GM21723 (cell line): ENCODE results near the gene PRUNE2.
A peak's percentile ranks its signal among the peaks of the same experiment; 100 is the strongest.
"Not testable (repeated sequence)": the region's sequence is repeated elsewhere in the genome, so short reads cannot be mapped to it uniquely, and the experiment has no call there.

ENCODE experiments used
- ATAC-seq: cut with Tn5 transposase; IDR thresholded peaks from one replicate; pipeline ENCODE4 v1.9.1; 2021; ENCODE audit warnings: mild to moderate bottlenecking, moderate library complexity; ENCODE audit not compliant: unreplicated experiment

The PRUNE2 gene

DNA sequence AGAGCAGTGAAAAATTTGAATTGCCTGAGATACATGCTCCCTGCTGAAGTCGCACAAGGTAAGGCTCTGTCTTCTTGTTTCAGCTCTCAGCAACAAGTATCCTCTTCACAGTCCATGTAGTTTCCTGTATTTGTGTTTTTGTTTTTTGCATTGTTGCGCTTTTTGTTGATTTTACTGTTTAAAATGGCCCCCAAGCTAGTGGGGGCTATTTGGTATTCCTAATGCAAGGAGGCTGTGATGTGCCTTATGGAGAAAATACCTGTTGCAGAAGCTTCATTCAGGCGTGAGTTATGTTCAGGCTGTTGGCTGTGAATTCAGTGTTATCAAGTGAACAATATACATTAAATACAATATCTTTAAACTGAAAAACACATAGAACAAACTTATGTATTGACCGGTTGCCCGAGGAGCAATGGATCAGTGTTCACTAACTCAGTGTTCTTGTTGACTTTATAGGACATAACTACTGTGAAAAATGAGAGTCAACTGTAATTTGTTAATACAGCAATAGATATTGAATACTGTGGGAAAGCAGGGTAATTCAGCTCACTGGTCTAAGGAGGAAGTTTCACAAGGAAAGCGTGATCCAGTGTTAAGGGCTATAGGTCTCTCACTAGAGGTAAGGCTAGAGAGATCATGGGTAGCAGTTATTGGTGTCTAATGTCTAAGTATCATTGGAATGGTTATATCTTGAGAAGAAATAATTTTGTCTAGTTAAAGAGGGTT is 296.5 kb downstream of the PRUNE2 start:
- ATAC-seq, result no peak

DNA sequence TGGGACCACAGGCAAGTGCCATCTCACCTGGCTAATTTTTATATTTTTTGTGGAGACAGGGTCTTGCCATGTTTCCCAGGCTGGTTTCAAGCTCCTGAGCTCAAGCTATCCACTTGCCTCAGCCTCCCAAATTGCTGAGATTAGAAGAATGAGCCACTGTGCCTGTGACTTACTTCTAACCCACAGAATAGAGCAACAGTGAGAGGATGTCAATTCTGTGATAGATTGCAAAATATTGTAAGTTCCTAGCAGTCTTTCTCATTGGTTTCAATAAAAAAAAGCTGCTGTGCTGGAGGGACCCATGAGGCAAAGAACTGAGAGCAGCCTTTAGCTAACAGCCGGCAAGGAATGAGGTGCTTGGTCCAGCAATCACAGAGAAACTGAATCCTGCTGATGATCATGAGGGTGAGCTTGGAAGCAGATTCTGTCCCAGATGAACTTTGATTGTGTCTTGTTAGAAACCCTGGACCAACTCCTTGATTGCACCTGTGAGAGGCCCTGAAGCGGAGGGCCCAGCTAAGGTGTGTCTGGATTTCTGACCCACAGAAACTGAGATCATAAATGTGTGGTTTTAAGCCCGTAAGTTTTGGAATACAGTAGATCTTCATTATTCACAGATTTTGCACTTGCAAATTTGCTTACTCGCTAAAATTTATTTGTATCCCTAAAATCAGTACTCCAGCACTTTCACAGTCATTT is 297.2 kb downstream of the PRUNE2 start:
- no peak for ATAC-seq

DNA sequence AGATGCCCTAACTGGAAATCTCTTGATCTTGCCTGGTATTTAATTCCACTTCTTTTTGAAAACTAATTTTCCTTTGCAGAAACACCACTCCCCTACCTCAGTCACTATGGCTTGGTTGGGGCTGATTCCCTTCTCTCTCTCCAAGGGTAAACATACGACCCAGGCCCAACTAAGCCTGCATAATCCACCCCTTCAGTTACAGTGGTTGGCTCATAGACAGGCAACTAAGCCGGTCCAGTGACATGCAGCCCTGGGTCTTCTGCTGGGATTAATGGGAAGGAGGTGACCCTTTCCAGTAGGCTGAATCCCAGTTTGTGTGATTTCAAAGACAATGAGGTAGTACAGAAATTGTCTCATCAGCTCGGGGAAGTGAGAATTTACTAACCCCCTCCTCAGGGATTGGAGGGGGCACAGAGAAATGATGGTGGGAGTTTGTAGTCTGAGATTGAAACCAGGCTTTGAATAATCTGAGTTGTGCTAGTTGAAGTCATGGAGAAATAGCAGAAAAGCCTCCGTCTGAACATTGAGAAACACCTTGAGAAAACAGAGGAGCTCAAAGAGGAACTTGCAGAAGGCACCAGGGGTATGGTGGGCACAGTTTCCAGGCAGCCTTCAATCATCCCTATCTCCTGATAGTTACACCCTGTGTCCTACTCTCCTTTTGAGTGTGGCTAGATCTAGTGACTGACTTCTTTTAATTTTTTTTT is 298.0 kb downstream of the PRUNE2 start:
- no peak for ATAC-seq

DNA sequence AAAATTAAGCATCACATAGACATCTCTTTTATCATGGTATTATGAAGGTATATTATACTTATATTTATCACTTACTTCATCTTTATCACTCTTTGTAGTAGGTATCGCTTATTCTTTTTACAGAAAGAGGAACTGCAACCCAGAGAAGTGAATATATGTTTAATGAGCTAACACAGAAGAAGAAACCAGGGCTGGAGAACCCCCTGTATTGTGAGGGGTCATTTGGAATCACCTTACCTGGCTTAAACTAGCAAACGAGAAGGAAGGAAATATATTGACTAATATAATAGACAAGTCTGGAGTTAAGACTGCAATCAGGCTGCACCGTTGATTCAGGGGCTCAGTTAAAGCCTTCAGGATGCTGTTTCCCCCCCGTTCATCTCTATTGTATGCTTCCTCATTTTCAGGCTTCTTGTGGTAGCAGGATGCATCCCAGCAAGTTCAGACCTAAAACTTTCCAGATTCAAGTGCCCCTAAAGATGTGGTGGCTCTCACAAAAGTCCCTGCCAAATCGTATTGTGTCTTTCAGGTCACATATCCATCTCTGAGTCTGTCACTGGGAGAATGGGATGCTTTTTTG is 300.5 kb downstream of the PRUNE2 start:
- ATAC-seq, result peak; percentile 98

DNA sequence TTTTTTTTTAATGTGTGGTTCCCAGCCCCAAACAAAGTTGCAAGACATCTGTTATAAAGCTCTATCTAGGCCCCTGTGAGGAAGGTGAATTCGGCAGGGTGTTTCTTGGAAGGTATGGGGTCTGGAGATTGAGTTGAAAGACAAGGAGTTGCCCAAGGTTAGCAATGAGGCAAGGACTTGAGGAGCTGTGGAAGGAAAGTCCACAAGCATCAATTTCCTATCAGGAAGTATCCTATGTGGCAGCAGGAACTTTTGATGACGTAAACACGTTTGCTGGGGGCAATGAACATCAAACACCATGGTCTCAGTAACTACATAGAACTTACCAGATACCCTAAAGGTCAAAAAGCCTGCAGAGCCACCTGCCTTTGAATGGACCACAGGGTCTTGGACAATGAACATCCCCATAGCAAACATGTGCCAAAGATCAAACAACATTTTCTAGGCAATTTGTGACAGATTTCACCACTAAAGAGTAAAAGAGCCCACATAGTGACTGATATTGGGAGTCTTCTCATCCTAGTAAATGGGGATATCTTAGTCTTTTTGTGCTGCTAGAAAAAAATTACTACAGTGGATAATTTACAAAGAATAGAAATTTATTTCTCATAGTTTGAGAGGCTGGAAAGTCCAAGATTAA is 301.9 kb downstream of the PRUNE2 start:
- ATAC-seq, result no peak

DNA sequence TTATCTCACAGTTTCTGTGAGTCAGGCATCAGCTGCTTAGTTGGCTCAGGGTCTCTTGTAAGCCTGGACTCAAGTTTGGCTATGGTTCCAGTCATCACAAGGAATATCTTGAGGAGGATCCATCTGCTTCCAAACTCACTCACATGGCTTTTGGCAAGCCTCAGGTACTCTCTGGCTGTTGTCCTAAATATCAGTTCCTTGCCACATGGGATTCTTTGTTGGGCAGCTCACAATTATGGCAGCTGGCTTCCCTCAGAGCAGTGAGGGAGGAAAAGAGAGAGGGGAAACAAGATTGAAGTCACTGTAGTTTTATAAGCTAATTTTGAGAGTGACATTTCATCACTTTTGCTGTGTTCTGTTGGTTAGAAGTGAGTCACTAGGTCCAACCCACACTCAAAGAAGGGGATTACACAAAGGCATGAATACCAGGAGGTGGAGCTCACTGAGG is 302.4 kb downstream of the PRUNE2 start:
- no peak for ATAC-seq

DNA sequence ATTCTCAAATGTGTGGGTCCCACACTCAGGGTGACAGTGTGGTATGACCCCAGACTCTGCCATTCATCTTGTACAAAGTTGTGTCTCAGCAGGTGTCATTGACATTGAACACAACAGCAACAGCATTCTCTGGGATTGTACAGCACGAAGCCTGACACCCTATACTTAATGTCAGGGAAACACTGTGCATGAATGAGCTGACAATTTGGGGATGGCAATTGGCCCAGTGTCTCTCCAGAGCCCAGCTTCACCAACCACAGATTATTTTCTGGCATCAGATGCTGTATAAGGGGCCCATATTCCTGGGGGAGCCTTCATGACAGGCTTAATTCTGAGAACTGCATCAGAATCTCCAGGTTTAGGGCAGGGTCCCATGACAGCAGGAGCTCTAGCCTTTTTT is 303.7 kb downstream of the PRUNE2 start:
- ATAC-seq, result no peak

DNA sequence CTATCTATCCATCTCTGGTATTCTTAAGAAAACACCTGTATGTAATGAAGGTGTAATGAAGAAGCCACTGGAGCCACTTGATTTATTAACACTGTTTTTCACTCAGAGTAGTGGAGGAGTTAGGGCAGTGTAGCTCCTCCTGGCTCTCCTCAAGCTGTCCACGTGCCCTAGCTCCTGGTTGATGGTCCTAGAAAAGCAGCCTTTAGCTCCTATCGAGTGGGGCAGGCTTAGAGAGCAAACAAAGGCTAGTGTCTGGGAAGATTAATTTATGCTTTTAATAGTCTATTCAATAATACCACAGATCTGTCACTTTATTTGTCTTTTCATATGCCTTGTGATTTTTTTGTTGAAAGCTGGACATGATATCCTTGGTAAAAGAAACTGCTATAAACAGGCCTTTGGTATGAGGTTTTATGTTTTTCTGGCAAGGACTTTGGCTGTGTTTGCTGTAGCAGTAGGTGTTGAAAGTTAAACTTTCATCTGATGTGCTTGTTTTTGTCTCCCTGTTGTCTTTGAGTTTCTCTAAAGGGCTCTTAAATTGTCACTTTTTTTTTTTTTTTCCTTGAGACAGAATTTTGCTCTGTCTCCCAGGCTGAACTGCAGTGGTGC is 305.8 kb downstream of the PRUNE2 start:
- ATAC-seq, result no peak

DNA sequence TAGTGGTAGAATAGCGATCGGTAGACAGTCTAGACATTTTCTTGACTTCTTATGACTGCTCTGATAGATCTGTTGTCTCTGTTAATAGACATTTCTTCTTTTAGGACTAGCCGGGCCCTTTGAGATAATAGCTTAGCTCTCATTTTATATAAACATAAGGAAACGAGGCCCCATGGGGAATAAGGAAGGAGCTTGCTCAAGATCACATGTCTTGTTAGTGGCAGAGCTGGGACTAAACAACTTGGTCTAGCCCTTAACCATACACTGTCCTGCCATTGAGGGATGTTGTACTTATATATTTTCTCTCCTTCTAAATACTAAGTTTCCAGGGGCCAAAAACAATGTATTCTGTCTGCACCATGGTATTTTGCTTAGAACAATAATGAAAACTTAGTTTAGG is 306.9 kb downstream of the PRUNE2 start:
- ATAC-seq, result no peak

DNA sequence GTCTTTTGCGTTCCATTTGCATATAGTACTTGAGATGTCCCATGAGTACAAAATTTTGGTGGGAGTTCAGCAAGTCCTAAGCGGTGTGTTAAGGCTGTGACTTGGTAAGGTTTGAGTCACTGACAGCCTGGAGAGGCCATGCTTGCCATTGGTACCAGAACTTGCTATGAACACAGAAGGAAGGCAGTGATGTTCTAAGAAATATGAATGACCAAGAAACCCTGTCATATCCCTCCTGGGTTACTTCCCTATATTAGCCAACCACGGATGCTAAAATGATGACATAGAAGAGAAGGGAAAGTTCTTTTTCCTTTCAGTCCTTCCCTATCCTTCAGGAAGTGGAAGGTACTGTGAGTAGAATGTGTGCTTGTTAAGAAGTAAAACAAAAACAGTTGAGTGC is 310.3 kb downstream of the PRUNE2 start:
- ATAC-seq, result no peak

DNA sequence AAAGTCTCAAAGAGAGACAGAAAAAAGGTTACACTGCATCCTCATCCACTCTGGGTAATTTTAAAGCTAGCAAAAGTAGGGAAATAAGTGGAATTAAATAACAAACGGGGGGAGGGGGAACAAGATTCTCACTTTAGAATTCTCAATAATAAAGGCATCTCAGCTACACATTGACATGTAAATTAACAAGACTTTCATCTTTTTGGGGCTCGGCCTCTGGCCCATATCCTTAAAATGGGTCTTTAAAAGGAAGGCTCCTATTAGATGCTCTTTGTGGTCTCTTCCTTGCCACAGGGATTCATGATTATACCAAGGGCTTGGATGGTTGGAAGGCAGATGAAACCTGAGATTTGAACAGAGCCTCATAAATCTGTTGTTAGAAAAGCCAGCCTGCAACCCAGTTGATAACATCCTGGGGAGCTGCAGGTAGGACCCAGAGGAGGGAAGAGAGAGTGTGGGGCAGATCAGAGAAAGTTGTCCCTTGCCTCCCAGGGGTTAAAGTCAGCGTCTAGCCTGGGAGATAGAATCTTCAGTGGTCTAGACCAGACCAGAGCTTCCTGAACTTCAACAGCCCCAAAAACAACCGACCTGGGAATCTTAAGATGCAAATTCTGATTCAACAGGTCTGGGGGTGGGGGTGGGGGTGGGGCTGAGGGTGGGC is 311.0 kb downstream of the PRUNE2 start:
- no peak for ATAC-seq

DNA sequence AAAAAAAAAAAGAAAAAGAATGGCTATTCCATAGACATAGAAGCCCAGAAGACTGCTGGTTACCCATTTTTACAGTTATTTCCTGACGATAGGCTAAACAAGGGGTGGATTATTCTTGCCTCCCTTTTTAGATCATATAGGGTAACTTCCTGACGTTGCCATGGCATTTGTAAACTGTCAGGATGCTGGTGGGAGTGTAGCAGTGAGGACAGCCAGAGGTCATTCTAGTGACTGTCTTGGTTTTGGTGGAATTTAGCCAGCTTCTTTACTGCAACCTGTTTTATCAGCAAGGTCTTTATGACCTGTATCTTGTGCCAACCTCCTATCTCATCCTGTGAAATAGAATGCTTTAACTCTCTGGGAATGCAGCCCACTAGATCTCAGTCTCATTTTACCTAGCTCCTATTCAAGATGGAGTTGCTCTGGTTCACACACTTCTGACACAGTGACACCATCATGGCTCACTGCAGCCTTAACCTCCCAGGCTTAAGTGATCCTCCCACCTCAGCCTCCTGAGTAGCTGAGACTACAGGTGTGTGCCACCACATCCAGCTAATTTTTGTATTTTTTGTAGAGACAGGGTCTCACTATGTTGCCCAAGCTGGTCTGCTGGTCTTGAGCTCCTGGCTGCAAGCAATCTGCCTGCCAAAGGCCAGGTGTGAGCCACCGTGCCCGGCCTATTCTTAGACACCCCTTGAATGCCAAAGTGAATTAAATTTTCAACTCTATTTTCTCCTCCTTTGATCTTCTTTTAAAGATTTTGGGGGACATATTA is 311.8 kb downstream of the PRUNE2 start:
- ATAC-seq, result not testable (repeated sequence)

DNA sequence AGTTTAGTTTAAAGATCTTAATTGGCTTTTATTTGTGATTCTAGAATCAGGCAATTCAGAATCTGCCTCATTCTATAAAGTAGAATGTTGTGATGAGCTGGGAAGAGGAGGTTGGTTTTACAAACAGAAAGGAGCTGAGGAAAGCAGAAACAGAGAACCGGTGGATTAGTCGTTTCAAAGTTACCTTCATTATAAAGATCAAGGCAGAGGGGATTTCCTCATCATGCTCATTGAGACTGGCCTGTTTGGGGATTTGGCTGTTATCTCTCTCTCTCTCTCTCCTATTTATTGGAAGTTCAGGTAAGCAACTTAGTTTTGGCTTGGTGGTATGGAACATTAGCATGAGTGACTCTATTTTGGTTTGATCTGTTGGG is 313.0 kb downstream of the PRUNE2 start:
- no peak for ATAC-seq

DNA sequence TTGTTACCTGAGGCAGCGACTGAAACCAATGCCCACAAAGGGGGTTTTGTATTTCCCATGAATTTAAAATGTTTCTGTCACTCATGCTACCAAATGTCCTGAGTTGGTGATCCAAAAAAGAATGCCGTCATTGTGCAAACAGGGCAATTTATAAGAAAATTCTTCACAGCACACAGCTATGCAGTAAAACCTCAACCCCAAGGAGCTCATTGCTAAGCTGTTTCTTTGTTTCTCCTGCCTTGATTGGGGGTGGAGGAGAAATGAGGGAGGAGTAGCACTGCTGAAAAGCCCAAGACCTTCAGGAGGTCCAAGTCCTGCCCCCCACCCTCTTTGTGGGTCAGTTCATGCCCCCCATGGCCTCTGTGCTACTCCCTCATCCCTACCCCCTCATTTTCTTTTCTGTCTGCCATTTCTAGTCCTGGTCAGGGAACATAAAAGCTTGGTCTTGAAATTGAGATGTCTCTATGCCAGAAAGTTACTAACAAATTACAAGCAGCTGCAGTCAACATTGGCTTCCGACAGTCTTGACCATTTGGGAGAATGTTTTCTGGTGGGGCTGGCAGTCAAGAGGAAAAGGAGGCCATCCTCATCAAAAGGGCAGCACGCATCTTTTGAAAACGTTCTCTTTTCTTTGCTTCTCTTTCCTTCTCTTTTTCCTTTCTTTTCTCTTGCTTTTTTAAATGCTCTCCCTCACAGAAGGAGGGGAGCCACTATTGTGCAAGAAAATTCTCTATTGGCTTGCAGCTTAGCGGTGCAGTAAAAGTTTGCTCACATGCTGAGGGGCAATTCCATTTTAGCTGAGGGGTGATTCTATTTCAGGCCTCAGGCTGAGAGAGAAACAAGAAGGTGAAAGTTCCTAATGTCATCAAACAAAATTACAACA is 313.6 kb downstream of the PRUNE2 start:
- no peak for ATAC-seq

DNA sequence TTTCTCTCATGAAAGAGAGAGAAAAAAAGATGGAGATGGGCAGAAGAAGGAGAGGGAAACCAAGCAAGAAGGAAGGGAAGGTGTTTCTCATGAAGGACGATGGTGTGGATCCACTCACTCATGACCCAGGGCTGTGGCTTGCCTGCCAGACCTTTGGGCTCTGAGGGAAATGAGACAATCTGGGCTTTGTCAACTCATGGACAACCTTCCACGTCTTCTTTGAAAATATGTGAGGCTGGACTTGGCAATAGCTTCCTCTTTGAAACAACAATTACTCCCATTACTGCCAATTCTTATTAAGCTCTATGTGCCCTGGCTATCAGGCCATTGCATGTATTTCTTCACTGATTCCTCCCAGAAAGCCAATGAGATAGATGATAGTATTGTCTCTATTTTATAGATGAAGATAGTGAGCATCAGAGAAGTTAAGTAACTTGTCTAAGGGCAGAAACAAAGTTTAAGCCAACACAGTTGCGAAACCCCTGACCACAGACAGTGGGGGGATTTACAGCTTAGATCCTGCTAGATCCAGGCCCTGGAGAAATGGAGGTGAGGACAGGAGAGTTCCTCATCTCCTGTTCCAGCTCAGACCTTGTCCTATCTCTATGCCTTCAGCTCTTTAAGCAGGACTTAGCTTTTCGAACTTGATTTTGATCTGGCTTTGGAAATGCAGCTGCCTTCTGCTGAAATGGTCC is 314.5 kb downstream of the PRUNE2 start:
- no peak for ATAC-seq

DNA sequence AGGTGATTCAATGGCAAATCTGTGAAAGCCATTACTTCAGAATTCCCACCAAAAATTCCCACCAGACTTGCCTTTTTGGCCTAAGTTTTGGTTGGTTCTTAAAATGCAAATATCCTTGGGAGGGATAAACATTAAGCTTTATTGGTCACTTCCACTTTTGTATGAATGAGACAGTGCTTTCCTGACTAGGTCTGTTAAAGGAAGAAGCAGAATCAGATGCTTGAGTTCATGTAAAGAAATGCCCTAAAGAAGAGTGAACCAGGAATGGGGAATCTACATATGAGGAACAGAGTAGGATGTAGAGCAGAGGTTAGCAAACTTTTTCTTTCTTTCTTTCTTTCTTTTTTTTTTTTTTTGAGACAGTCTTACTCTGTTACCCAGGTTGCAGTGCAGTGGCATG is 317.6 kb downstream of the PRUNE2 start:
- no peak for ATAC-seq

DNA sequence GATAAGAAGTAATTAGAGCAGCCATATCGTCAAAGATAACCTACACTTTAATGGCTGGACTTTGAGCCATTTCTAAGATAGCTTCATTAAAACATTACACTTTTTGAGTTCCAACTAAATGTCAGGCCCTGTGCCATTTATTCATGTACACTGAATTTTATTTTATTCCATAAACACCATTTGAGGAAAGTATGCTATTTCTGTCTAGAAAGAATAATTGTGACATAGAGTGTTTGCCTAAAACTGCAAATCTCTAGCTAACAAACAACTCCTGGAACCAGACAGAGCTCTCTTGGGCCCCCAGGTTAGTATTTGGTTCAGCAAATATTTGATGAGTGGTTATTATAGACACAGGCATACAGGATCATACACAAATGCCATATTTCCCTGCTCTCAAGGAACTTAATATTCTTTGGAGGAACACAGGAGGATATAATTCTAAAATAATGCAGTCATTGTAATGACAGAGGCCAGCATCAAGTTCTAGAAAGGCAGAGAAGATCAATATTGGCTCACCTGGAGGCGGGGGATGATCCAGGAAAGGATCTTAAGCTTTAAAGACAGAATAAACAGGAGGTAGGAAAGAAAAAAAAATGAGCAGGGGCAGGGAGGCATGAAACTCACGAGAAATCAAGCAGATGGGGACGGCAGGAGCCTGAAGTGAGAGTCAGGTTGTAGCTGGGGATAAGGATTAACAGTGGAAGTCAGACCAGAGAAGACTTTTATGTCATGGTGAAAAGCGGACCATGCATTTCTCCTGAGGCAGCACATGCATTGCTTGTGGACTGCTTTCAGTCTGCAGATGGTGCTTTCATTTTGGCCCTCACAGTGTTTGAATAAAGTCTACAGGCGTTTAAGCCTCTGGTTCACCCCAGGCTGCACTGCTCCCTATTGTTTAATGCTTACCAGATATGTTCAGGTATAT is 319.3 kb downstream of the PRUNE2 start:
- ATAC-seq, result no peak
